Activated CD4-positive, alpha-beta T cell treated with anti-CD3 and anti-CD28 coated beads, Interleukin-10, Interleukin-2, amounts not matched to agents 100 ng/mL and 50 ng/mL, durations not matched to agents 16 hours and 8 hours (primary cell): ENCODE results near the gene MTUS2.

Experiments
- DNase-seq: peaks from one replicate; pipeline ENCODE4 v3.0.0-alpha.2; 2020

MTUS2 gene

DNA sequence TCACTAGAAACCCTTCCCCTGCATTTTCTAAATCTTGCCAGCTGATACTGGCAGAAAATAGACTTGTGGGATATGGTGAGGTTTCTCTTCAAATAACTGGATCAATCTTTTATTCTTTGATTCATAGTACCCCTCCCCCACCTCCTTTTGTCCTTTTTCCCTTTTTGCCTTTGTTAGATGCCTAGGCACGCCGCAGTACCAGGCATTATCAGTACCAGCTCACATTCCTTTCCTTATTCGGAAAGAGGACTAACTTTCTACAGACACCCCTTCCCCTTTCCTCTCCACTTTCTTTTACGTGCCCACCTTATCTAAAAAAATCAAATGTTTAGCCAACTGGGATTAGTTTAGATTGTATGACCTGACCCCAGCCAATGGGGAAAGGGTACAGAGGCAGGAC is 226.4 kb downstream of the MTUS2 start:
- DNase-seq, result no peak

DNA sequence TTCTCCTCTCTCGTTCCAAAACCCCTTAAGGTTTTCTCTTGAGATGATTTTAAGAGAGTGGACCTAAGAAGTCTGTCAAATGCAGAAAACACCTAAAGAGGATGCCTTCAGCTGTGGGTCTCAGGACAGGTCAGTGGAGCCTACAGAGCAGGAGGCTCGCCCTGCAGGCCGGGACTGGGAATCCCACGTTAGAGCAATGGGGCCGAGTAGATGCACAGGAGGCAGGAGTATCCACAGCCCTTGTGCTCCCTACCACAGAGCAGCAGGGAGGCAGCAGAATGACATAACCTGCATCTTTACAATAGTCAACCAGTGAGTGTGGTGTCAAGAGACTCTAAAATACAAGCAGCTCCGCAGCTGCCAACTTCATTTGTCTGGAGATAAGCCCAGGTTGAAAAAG is 229.4 kb downstream of the MTUS2 start:
- no peak for DNase-seq

DNA sequence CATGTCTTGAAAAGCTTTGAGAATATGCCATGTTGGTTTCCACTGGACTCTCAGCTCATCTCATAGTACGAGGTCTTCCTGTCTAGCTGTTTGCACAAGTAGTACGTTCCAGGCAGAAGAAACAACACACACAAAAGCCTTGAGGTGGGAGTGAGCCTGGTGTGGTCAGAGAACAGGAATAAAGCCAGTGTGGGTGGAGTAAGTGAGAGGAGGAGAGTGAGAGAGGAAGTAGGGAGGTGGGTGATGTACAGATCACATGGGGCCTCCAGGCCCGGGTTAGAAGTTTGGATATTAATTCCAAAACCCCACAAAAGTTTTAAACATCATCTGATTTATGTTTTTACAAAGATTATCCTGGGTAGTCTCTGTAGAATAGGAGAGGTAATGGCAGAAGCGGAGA is 230.6 kb downstream of the MTUS2 start:
- no peak for DNase-seq

DNA sequence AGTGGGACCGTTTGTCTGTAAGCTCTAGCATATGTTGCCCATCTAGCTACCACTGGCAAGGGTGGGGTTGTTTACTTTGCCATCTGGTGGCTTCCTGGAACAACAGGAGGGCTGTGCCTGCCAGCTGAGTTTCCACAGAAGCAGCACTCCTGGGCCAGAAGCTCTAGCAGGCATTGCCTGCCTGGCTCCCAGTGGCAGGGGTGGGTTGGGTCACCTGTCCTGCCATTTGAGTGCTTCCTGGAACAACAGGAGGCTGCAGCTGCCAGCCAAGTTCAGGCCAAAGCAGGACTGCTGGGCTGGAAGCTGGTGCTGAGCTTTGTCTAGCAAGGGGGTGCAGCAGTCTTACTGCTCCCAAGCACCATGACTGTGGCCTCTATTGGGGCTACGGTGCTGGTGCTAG is 239.7 kb downstream of the MTUS2 start:
- no peak for DNase-seq

DNA sequence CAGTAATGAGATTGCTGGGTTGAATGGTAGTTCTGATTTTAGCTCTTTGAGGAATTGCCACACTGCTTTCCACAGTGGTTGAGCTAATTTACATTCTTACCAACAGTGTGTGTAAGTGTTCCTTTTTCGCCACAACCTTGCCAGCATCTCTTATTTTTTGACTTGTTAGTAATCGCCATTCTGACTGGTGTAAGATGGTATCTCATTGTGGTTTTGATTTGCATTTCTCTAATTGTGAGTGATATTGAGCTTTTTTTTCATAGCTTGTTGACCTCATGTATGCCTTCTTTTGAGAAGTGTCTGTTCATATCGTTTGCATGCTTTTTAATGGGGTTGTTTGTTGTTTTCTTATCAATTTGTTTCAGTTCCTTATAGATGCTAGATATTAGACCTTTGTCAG is 245.0 kb downstream of the MTUS2 start:
- peak; percentile 28 for DNase-seq

DNA sequence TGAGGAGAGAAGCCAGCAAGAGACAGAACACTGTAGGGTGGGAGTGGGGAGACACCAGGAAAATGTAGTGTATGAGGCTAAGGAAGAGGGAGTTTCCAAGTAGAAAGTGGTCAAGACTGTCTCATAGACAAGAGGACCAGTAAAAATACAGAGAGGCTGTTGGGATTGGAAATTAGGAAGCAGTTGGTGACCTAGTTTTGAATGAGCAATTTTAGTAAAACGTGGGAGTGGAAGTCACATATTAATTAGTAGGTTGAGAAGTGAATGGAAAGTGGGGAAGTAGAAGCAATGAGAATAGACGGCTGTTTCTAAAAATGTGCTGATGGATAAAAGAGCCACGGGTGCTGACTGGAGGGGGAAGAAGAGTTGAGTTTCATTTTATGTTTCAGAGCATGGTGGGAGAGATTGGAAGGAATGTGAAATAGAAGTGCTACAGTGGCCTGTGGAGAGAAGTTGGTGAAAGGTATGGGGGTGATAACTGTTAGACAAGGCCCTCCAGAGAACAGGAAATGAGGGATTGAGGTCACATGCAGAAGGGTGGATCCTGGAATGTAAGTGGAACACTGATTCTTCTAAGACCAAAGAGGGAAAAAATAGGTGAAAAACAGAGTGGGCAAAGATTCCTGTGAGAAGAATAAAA is 247.3 kb downstream of the MTUS2 start:
- no peak for DNase-seq

DNA sequence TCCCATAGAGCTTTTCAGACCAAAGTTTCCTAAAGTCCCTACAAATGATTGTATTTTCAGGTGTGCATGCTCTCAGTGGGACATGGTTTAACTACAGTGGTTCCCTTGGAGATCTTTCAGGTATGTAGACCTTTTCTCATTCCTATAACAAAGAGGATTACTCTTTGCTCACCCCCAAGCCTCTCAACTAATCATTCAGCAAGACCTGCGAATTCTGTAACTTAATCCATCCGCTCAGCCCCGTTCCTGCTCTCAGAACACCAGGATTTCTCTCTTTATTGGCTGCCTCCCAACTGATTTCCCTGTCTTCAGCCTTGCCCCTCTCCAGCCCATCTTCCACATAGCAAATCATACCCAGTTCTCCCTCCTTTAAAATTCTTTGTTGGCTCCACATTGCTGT is 253.6 kb downstream of the MTUS2 start:
- DNase-seq, result no peak

DNA sequence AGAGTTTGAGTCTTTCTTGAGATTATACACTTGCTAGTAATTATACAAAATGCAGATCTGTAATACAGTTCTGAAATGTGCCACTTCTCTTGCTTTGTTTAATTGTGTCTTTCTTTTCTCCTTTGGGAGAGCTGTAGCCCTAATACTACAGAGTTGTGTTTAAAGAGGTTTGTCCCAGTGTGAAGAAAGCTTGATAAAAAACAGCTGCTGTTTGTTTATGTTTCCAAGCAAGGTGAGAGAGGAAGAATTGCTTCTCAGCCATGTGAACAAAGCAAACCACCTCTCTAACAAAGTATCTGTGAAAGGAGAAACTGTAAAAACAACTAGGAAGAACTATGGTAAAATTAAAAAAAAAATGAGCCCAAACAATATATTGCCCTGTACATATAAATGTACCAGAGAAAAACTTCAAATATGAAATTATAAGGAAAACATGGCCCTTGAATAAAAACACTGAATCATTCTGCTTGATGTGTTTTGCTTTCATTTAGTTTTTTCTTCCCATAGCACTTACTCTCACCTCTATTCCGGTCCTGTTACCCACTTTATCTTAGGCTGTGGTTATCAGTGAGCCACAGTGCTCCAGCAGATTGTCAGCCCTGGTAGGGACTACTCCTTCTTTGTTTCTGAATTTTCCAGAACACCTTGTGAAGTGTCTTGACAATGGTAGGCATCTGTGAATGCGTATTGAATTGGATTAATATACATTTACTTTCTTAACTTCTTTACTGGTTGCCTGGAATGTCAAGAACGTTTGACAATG is 257.1 kb downstream of the MTUS2 start:
- DNase-seq, result no peak

DNA sequence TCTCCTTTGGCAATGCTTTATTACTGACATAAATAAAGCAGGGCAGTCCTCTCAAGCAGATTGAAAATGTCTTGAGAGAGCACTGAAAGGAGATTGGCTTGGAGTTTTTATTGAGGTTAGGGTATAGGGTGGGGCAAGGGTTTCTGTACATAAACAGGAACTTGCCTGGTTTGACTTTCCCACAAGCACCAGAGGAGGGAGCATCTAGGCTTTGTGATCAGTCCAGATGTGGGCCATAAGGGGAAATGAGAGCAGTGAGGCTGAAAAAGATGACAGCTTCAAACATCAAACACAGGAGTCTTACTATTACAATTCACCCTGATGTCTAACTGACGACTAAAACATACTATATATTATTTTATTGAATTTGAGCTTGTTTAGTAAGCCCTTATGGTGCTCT is 260.9 kb downstream of the MTUS2 start:
- DNase-seq, result peak; percentile 18

DNA sequence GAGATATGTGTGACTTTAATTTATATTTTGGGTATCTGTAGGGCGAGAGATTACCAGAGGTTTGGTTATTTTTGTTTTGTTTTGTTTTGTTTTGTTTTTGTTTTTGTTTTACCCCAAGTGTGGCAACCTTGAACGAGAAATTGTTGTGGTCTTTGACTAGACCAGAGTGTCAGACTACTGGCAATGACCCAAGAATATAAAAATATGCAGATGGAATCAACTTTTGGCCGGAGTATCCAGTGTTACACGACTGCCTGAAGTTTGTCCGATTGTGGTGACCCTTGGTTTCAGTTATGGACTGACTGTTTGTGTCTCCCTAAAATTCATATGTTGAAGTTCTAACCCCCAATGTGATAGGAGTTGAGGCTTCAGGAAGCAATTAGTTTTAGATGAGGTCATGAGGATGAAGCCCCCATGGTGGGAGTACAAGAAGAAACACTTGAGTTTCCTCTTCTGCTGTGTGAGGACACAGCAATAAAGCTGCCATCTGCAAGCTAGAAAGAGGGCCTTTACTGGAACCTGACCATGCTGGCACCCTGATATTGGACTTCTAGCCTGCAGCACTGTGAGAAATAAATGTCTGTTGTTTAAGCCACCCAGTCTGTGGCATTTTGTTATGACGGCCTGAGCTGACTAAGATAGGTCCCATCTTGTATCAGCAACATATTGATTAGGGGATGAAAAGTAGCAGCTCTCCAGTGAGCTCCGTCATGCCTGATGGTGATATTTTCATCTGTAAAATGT is 261.7 kb downstream of the MTUS2 start:
- DNase-seq, result no peak

DNA sequence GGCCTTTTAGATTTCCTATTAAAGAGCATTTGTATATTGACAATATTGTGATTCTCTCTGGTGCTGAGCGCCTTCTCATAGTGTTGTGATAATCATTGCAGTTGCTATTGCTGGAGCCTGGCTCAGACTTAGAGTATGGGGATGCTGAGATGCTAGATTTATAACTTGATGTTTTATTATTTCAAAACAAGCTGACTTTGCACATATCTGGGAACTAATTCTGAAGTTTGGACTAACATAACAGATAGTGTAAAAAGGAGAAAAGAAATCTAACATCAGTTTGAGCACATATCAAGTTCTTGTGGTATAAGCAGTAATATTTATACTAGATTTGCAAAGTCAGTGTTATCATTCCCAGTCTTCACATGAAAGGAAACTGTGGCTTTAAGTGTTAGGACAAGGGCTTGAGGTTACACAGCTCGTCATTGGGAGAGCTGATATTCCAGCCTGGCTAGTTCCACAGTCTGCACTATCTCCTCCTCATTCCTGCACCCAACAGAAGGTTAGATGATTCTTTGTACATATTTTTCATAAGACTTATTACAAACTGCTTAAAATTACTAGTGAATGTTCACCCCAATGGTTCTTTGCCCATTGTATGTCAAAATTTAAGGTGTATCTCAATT is 279.8 kb downstream of the MTUS2 start:
- DNase-seq, result no peak

DNA sequence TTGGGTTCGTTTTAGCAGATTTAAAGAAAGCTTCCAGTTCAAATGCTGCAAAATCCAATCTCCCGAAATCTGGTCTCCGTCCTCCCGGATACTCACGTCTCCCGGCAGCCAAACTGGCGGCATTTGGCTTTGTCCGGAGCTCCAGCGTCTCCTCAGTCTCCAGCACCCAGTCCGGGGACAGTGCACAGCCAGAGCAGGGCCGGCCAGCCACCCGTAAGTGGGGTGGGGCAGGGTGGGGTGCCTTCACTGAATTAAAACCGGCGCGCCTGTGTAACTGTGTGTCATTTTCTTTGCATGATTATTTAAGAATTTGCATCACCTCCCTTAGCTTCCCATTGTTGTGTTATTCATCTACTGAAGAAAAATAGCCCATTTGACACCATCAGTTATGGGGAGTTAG is 280.6 kb downstream of the MTUS2 start:
- no peak for DNase-seq

DNA sequence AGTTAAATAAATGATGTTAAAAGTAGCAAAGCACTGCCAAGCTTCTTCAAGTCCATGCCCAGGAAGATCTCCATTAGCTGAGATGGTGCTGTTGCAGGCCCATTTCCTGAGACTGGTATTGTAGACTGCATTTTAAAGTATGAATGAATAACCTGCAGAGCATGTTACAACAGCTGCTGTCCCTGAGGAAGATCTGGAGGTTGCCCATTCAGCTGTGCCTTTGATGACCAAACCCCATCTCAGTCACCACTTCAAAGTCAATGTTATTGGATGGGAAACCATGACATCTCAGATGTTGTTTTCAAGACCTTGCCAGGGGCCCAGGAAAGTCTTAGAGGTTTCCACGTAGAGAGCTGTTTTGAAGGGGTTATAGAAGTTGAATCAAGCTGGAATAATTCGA is 281.3 kb downstream of the MTUS2 start:
- no peak for DNase-seq

DNA sequence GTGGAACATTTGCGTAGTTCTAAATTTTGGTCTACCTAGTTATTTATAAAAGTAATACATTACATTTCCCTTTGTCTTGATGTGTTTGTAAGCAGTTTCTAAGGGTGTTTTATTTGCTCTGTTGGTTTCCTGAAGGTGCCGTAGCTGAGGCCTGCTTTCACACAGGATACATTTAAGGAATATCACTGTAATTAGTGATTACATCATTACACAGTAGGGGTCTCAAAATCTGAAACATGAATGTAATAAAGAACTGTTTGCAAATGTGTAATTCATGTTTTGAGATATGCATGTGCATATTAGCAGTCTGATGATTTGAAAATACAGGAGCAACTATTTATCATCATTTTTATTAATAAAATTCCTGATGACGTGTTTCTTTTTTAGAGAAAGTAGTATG is 281.8 kb downstream of the MTUS2 start:
- DNase-seq, result no peak

DNA sequence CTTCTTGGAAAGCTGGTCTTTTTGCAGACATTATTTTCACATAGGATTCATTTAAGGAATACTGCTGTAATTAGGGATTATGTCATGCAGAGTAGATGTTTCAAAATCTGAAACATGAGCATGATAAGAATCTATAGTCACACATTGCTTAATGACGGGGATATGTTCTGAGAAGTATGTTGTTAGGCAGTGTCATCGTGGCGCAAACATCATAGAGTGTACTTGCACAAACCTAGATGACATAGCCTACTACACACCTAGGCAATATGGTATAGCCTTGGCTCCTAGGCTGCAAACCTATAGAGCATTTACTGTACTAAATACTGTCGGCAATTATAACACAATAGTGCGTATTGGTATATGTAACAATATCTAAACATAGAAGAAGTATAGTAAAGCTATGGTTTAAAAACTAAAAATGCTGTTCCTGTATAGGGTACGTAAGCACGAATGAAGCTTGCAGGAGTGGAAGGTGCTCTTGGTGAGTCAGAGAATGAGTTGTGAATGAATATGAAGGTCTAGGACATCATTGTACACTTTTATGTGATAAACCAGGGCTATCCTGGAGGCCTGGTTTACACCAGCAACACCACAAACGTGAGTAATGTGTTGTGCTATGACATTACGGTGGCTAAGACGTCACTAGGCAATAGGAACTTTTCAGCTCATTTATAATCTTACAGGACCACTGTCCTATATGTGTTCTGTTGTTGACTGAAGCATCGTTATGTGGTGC is 283.1 kb downstream of the MTUS2 start:
- DNase-seq, result no peak

DNA sequence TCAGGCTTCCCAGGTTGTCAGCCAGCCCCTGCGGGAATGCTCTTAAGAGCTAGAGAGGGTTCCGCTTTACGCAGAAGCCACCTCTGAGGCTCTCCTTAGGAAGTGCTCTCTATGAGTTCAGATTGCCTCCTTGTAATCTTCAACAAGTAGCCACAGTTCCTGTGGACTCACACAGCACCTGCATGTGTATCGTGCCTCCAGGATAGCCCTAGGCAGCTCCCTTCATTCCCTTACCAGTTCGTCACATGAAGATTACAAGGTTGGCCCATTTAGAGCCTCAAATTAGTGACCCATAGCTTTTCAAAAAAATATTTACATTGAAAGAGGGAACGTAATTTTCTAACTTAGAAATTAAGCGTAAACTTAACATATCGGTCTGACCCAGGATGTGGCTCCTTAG is 284.3 kb downstream of the MTUS2 start:
- no peak for DNase-seq

DNA sequence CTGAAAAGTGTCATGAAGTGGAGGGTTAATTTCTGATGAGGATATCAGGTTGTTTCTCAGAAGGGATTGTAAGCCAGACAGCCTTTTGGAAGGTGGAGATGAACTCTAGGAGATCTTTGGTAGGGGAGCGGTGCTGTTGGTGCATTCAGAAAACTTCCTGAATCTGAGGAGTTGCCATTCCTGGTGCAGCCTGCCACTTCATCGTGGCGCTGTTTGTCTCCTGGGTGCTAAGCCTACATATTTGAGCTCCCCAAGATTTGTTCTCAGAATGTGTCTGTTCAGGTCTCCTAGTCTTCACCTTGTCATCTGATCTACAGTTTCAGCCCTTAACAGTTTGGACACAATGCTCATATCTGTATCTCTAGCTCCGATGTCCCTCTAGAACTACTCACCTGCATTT is 285.6 kb downstream of the MTUS2 start:
- no peak for DNase-seq

DNA sequence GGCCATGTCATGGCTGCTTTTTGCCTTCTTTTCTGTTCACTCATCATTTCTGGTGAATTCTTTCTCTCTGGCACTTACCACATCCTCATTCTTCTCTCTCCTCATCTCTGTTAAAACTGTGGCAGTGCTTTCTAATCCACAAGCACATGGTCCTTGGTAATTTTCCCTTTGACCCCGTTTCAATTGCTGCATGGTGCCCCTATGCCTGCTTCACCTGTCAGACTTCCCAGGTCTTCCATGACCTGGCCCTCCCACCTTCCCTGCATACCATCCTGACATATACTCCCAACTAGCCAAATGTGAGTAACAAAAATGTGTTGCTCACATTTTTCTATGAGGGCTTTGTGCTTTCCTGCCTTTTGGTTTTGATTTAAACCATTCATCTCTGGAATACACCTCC is 286.5 kb downstream of the MTUS2 start:
- no peak for DNase-seq

DNA sequence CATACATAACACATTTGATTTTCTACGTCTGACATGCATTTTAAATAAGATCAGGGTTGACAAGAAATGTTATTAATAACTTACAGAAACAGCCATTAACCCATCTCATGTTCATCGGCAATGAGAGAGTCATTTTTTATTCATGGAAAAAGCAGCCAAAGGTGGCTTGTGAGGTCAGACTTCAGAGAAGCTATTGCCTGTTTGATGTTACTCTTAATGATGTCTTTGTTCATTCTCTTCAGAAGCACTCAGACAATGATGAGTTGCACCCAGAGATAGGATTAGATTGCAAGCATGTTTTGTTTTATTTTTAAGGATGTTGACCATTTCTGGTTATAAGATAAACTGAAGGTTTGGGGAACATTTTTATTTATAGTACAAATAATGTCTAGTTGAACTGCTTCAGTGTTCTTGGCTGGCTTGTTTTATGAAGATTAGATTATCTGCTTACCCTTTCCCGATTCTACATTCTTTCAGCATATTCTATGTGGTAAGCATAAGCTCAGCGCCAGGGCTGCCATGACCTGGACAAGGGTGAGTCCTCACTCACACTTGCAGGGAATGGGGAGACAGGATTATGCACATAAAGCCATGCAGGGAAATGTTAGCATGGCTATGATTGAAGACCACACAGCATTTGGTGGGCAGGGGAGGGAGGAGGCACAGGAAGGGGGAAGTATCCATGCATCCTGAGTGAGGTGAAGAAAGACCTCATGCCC is 288.1 kb downstream of the MTUS2 start:
- no peak for DNase-seq

DNA sequence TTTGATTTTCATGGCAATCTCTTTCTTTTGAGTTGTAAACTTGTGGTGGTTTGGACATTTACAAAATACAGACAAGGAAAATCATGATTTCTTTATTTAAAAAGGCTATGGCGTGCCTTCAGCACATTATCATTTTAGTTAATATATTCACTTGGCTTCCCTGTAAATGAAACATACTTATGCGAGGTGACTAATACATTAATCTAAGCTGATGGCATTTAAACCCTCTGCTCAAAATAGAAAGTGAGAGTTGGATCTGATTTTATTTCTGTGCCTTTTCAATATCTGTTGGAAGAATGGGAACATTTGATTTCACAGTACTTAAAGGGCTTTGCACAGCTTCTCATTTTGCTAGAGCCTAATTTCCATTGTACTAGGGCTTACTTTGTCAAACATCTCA is 289.8 kb downstream of the MTUS2 start:
- DNase-seq, result no peak

DNA sequence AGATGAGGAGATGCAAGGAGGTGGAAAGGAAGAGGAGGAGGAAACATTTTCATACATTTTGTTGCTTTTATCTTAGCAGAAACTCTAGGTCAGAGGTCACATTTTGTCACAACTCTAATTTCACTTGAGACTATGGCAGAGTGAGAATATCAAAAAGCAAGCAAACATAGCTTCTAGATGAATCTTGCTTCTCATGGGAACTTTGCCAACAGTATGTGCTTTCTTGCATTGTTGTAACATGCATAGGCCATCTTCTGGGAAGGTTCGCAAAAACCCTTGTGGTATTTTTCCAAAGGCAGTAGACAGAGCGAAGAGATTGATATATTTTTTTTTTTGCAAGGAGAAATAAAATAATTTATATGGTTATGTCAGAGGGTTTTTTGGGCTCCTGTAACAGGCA is 291.3 kb downstream of the MTUS2 start:
- DNase-seq, result no peak

DNA sequence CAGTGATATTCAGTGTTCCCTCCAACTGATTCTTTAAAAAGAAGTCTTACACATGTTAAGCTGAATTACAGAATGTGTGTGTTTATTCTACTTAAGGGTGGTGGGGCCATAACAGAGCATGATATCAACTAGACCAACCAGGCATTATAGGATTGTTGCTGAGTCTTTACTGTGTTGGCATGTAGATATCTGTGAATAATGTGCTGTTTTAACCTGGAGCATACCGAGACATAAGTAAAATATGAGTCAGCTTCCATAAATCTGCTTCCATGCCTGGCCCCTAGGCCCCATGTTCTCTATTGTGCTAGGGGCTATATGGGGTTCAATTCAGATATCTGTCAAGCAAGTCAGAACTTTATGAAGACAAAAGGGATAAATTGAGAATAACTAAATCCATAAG is 295.7 kb downstream of the MTUS2 start:
- DNase-seq, result no peak
